CD4-positive, alpha-beta memory T cell (primary cell): ENCODE data around the gene SNRPE. TPM values are rescaled to one million over a fixed set of nuclear protein-coding genes. Genes with fewer than 3 reads are reported as not detected.
A peak's percentile ranks its signal among the peaks of the same experiment; 100 is the strongest.
"Not testable (repeated sequence)": the region's sequence is repeated elsewhere in the genome, so short reads cannot be mapped to it uniquely, and the experiment has no call there.

Experiments
- CTCF ChIA-PET: fragments of 350-600 bp; sonication (Branson Sonifier 250); formaldehyde crosslinking; loops from one replicate; lab custom pipeline; 2021; ENCODE audit warnings: inconsistent platforms; ENCODE audit not compliant: partially characterized antibody; lab: Charles Lee
- POLR2A ChIA-PET: fragments of 350-600 bp; sonication (Branson Sonifier 250); formaldehyde crosslinking; loops from one replicate; lab custom pipeline; 2021; ENCODE audit not compliant: partially characterized antibody; lab: Charles Lee
- DNase-seq, 5 donors: peaks; one replicate each; pipeline versions ENCODE4 v3.0.0 to v3.0.0-alpha.2; 2020 to 2022; ENCODE audit warnings: mixed read lengths in 1 of 5
- H3K27ac ChIP-seq: one replicate; pipeline ENCODE4 v1.7.0; 2013; ENCODE audit warnings: low read depth, low read length
- H3K27me3 ChIP-seq: 2 replicates; pipeline ENCODE4 v1.7.0; 2013; ENCODE audit warnings: mild to moderate bottlenecking, low read length, moderate library complexity; ENCODE audit not compliant: insufficient read depth
- H3K36me3 ChIP-seq: 2 replicates; pipeline ENCODE4 v1.7.0; 2013; ENCODE audit warnings: mild to moderate bottlenecking, low read length, moderate library complexity; ENCODE audit not compliant: insufficient read depth
- H3K4me1 ChIP-seq: 2 replicates; pipeline ENCODE4 v1.7.0; 2013; ENCODE audit warnings: mild to moderate bottlenecking, low read length, moderate library complexity; ENCODE audit not compliant: insufficient read depth
- H3K4me3 ChIP-seq, 2 donors: one replicate each; pipeline ENCODE4 v1.7.0; 2013; ENCODE audit warnings: low read length in 2 of 2, mild to moderate bottlenecking in 1 of 2
- H3K9me3 ChIP-seq, 2 donors: one replicate each; pipeline ENCODE4 v1.7.0; 2013; ENCODE audit warnings: low read length in 2 of 2, control low read depth in 1 of 2; ENCODE audit not compliant: control insufficient read depth in 1 of 2
- H3K27ac Mint-ChIP-seq, 7 donors: one replicate each; pipeline ENCODE4 v1.8.0; 2020 to 2021; ENCODE audit warnings: mixed read lengths in 7 of 7, mild to moderate bottlenecking in 6 of 7, inconsistent platforms in 3 of 7, moderate library complexity in 3 of 7
- H3K27me3 Mint-ChIP-seq, 2 donors: one replicate each; pipeline ENCODE4 v1.8.0; 2020 to 2021; ENCODE audit warnings: mixed read lengths in 2 of 2
- H3K36me3 Mint-ChIP-seq, 2 donors: one replicate each; pipeline ENCODE4 v1.8.0; 2020 to 2021; ENCODE audit warnings: mixed read lengths in 2 of 2, inconsistent platforms in 1 of 2, mild to moderate bottlenecking in 1 of 2
- H3K4me1 Mint-ChIP-seq, 4 donors: one replicate each; pipeline ENCODE4 v1.8.0; 2020 to 2021; ENCODE audit warnings: mixed read lengths in 4 of 4, mild to moderate bottlenecking in 1 of 4
- H3K4me3 Mint-ChIP-seq, 8 donors: one replicate each; pipeline ENCODE4 v1.8.0; 2020 to 2021; ENCODE audit warnings: mixed read lengths in 8 of 8, mild to moderate bottlenecking in 7 of 8, moderate library complexity in 6 of 8, inconsistent platforms in 3 of 8
- H3K9me3 Mint-ChIP-seq, 8 donors: one replicate each; pipeline ENCODE4 v1.8.0; 2020 to 2021; ENCODE audit warnings: mixed read lengths in 8 of 8, mild to moderate bottlenecking in 5 of 8, inconsistent platforms in 3 of 8, moderate library complexity in 1 of 8
- intact Hi-C: fragments of 100-400 bp; cut with micrococcal nuclease; formaldehyde crosslinking; loops from one replicate; pipeline ENCODE4 v1.15.1; 2023
- polyA plus RNA-seq, 2 donors: library from polyadenylated mRNA; unstranded; fragments of 300-500 nt; fragmentation: Illumina TruSeq; gene quantifications; one replicate each; pipeline ENCODE4 v1.2.3, GENCODE V29; 2021
- total RNA-seq, 2 experiments: library from RNA; stranded (reverse); gene quantifications; one replicate each; pipeline ENCODE4 v1.2.3, GENCODE V29; 2021

The SNRPE gene
- total and polyA plus RNA-seq, 4 experiments from 2014 or later: 63.3 to 225 (median 146) TPM

DNA sequence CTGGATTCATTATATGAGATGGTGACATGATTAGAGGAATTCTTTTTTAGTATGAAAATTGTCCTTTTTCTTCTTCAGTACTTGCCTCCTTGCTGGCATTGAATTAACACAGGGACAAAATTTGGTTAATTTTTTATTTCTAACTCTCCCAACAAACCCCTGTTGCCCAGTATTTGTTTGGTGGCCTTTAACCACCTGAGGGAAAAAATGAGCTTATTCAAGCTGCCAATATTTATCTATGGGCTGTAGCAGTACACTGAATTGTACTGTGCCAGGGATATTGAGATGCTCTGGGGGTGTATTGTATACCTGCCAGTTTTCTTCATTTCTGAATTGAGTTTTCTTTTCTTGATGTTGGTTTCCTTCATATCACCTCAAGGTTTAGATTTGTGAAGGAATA lies 8.3 kb upstream of the SNRPE start:
- H3K9me3 Mint-ChIP-seq, H3K4me3 ChIP-seq, CTCF ChIA-PET, H3K27me3 Mint-ChIP-seq, DNase-seq, H3K27ac Mint-ChIP-seq, H3K4me1 ChIP-seq, intact Hi-C loops, H3K27ac ChIP-seq, H3K9me3 ChIP-seq, POLR2A ChIA-PET, H3K4me1 Mint-ChIP-seq, H3K27me3 ChIP-seq, H3K4me3 Mint-ChIP-seq: not testable (repeated sequence)
- H3K36me3 ChIP-seq: peaks cover 36% of the 10 kb centered on the region
- peaks cover 22 to 50% of the 10 kb centered on the region in 2 donors for H3K36me3 Mint-ChIP-seq

GRCh38 chr1:203858055-203858454 lies 3.3 kb upstream of the SNRPE start:
- peaks cover 15% of the 10 kb centered on the region for H3K4me1 ChIP-seq
- no peaks in the 10 kb centered on the region for H3K36me3 ChIP-seq
- H3K9me3 Mint-ChIP-seq: no peaks in the 10 kb centered on the region
- peaks cover 4 to 37% of the 10 kb centered on the region in 2 donors for H3K36me3 Mint-ChIP-seq
- H3K27me3 Mint-ChIP-seq: no peaks in the 10 kb centered on the region
- no peak for DNase-seq
- peaks cover 12 to 24% (median 18%) of the 10 kb centered on the region in 4 donors for H3K4me1 Mint-ChIP-seq
- no peak overlapping the region for H3K27ac ChIP-seq
- no peaks in the 10 kb centered on the region for H3K27me3 ChIP-seq
- no peaks in the 10 kb centered on the region for H3K9me3 ChIP-seq
- POLR2A ChIA-PET: interaction anchor here (0.5 to 1.5 kb wide), 2 partner anchors 271 to 569 kb away, joined by 3 to 4 read pairs; no protein-coding TSS in a partner anchor
- H3K4me3 ChIP-seq: no peak overlapping the region
- intact Hi-C loops: no loop called here
- H3K27ac Mint-ChIP-seq: peak overlapping the region in 2 of 7 donors; percentile 28 to 36
- CTCF ChIA-PET: interaction anchor here (0.9 to 2.3 kb wide), 5 partner anchors 9 to 505 kb away, joined by 3 to 20 read pairs (median 3); no protein-coding TSS in a partner anchor
- no peak overlapping the region for H3K4me3 Mint-ChIP-seq

GRCh38 chr1:203858975-203859374 lies 2.4 kb upstream of the SNRPE start:
- no peak for DNase-seq
- H3K4me1 Mint-ChIP-seq: peaks cover 15 to 29% (median 19%) of the 10 kb centered on the region in 4 donors
- H3K27me3 Mint-ChIP-seq: no peaks in the 10 kb centered on the region
- peaks cover 8 to 36% of the 10 kb centered on the region in 2 donors for H3K36me3 Mint-ChIP-seq
- H3K4me3 Mint-ChIP-seq: no peak overlapping the region
- ChIA-PET CTCF (interaction anchor here (0.7 to 2.7 kb wide), 6 partner anchors 9 to 504 kb away, joined by 3 to 40 read pairs (median 3); no protein-coding TSS in a partner anchor), POLR2A (interaction anchor here (1.5 kb wide), 1 partner anchor 270 kb away, joined by 4 read pairs; no protein-coding TSS in a partner anchor)
- Histone ChIP-seq H3K4me1 (peaks cover 15% of the 10 kb centered on the region), H3K27ac (no peak overlapping the region), H3K36me3 (peaks cover 4% of the 10 kb centered on the region), H3K4me3 (no peak overlapping the region), H3K27me3 (no peaks in the 10 kb centered on the region), H3K9me3 (no peaks in the 10 kb centered on the region)
- no peaks in the 10 kb centered on the region for H3K9me3 Mint-ChIP-seq
- intact Hi-C loops: no loop called here
- no peak overlapping the region for H3K27ac Mint-ChIP-seq

DNA sequence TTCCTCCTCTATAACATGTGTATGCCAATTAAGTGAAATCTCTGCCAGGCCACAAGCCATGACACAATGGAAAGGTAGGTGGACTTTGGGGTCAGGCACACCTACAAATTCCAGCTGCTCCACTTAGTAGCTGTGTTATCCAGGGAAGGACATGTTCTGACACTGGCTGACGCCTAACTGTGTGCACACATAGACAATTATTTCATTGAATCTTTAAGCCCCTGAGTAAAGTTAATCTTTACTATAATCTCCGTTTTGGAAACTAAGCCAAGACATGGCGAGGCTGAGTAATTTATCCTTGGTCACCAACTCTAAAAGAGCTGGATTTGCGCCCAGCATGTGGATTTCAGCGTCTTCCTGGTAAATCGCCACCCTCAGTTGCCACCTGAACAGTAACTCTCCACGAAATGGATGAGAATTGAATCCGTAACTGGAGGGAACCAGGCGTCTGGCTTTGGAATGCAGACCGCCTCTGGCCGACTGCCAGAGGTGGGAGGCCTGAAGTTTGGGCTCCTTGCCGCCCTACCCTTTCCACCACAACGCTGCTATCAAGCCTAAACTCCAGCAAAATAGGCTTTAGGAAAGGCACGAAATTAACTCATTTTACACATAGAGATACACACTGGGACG lies 888 bp upstream of the SNRPE start:
- CTCF ChIA-PET: interaction anchor here (0.9 to 2.7 kb wide), 11 partner anchors 9 to 593 kb away, joined by 3 to 40 read pairs (median 4); partner anchors contain the start of gene ATP2B4
- peaks cover 19% of the 10 kb centered on the region for H3K36me3 ChIP-seq
- intact Hi-C loops: loop anchor here (1.0 to 10.0 kb wide), 6 partner anchors 65 to 1516 kb away; partner anchors contain the start of genes PPP1R12B, PPP1R15B, UBE2T and ZBED6
- DNase-seq: no peak
- no peaks in the 10 kb centered on the region for H3K27me3 ChIP-seq
- Mint-ChIP-seq H3K27me3 (no peaks in the 10 kb centered on the region), H3K9me3 (no peaks in the 10 kb centered on the region), H3K4me1 (peaks cover 15 to 30% (median 24%) of the 10 kb centered on the region in 4 donors), H3K36me3 (peaks cover 12 to 43% of the 10 kb centered on the region in 2 donors), H3K27ac (peak overlapping the region; percentile 97 to 99 (median 98)), H3K4me3 (peak overlapping the region; percentile 99 to 100 (median 100))
- no peaks in the 10 kb centered on the region for H3K9me3 ChIP-seq
- no peak overlapping the region for H3K27ac ChIP-seq
- POLR2A ChIA-PET: interaction anchor here (0.9 to 1.5 kb wide), 6 partner anchors 9 to 547 kb away, joined by 3 to 10 read pairs (median 4); partner anchors contain the start of genes ATP2B4 and ETNK2
- H3K4me3 ChIP-seq: peak overlapping the region in 1 of 2 donors; percentile 15
- peaks cover 15% of the 10 kb centered on the region for H3K4me1 ChIP-seq

DNA sequence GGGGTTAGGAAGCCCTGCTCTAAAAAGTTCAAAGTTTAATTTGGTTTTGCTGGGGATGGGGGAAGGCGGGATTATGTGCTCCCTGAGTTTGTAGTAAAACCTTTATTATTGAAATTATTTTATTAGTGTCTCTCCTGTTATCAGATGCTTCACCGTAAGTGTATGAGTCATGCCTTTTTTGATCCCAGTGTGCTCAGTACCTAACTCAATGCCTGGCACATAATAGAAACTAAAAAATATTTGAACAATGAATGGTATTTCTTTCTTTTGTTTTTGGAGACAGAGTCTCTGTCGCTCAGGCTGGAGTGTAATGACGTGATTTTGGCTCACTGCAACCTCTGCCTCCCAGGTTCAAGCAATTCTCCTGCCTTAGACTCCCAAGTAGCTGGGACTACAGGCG lies 6.4 kb downstream of the SNRPE start:
- H3K9me3 ChIP-seq: no peaks in the 10 kb centered on the region
- CTCF ChIA-PET: no interaction called here
- H3K4me1 ChIP-seq: peaks cover 2% of the 10 kb centered on the region
- peaks cover 62% of the 10 kb centered on the region for H3K36me3 ChIP-seq
- Mint-ChIP-seq H3K27me3 (no peaks in the 10 kb centered on the region), H3K36me3 (peaks cover 52 to 76% of the 10 kb centered on the region in 2 donors), H3K4me1 (peaks cover 2 to 19% (median 7%) of the 10 kb centered on the region in 4 donors), H3K9me3 (no peaks in the 10 kb centered on the region), H3K27ac (peak overlapping the region in 1 of 7 donors; percentile 42), H3K4me3 (no peak overlapping the region)
- H3K27me3 ChIP-seq: no peaks in the 10 kb centered on the region
- DNase-seq: no peak
- H3K4me3 ChIP-seq: no peak overlapping the region
- POLR2A ChIA-PET: no interaction called here
- no peak overlapping the region for H3K27ac ChIP-seq
- intact Hi-C loops: loop anchor here (10.0 kb wide), 1 partner anchor 1523 kb away; the partner anchor contains the start of genes PPP1R12B and UBE2T

- Histone ChIP-seq H3K9me3 (no peaks in the 10 kb centered on the region), H3K4me3 (no peak overlapping the region), H3K27me3 (no peaks in the 10 kb centered on the region), H3K36me3 (peaks cover 46% of the 10 kb centered on the region), H3K4me1 (no peaks in the 10 kb centered on the region), H3K27ac (no peak overlapping the region)
- no peak for DNase-seq
- Mint-ChIP-seq H3K27ac (peak overlapping the region in 1 of 7 donors; percentile 17), H3K4me3 (no peak overlapping the region), H3K4me1 (peaks cover 0 to 19% (median 3%) of the 10 kb centered on the region in 4 donors), H3K36me3 (peaks cover 54 to 67% of the 10 kb centered on the region in 2 donors), H3K27me3 (no peaks in the 10 kb centered on the region), H3K9me3 (no peaks in the 10 kb centered on the region)
- ChIA-PET POLR2A (no interaction called here), CTCF (interaction anchor here (1.1 to 5.7 kb wide), 2 partner anchors 256 to 258 kb away, joined by 3 to 54 read pairs; no protein-coding TSS in a partner anchor)
- intact Hi-C loops: no loop called here
Observed at GRCh38 chr1:203870245-203870644, 8.8 kb downstream of the SNRPE start.
